Lower lobe of right lung (tissue), 2 donors: ENCODE data around the gene MMAB. TPM values are rescaled to one million over a fixed set of nuclear protein-coding genes. Genes with fewer than 3 reads are reported as not detected.
A peak's percentile ranks its signal among the peaks of the same experiment; 100 is the strongest.

Experiments used
- ATAC-seq, 2 donors: fragments of 200-7000 bp; cut with Tn5 transposase; one replicate each; pipeline ENCODE4 v1.9.1; 2020 to 2022; ENCODE audit warnings: mild to moderate bottlenecking in 2 of 2, moderate library complexity in 2 of 2
- DNase-seq: peaks from one replicate; pipeline ENCODE4 v3.0.0-alpha.2; 2020
- H3K27ac ChIP-seq: fragments of 200-600 bp; one replicate; pipeline ENCODE4 v1.8.0; 2022
- H3K27me3 ChIP-seq: fragments of 200-600 bp; one replicate; pipeline ENCODE4 v1.8.0; 2022; ENCODE audit warnings: low read depth
- H3K36me3 ChIP-seq: fragments of 200-600 bp; one replicate; pipeline ENCODE4 v1.8.0; 2022; ENCODE audit warnings: mild to moderate bottlenecking
- H3K4me1 ChIP-seq: fragments of 200-600 bp; one replicate; pipeline ENCODE4 v1.8.0; 2022
- H3K4me3 ChIP-seq: fragments of 200-600 bp; one replicate; pipeline ENCODE4 v1.8.0; 2022; ENCODE audit warnings: mild to moderate bottlenecking
- H3K9me3 ChIP-seq: fragments of 200-600 bp; one replicate; pipeline ENCODE4 v1.8.0; 2022
- CTCF ChIP-seq: fragments of 200-600 bp; IDR thresholded peaks from one replicate; pipeline ENCODE4 v1.8.0; 2022; ENCODE audit warnings: antibody characterized with exemption, mild to moderate bottlenecking
- intact Hi-C: fragments of 100-400 bp; cut with DNase I; formaldehyde crosslinking; loops from one replicate; pipeline ENCODE4 v1.11.0; 2022
- total RNA-seq: library from RNA; stranded (reverse); fragmentation: NEBNext Ultra II Directional; extraction: Animal tissue kit (Norgen Biotek cat#: 25700); gene quantifications from one replicate; pipeline ENCODE4 v1.2.1, GENCODE V29; 2021
- donor health status: DM: no; HTN: yes; CAD: no; lungs with severe emphysema.

Gene MMAB
- total RNA-seq, 1 donor from 2014 or later = 55.0 TPM

GRCh38 chr12:109571773-109572505 lies 1.4 kb downstream of the MMAB start:
- ATAC-seq = no peak
- H3K9me3 ChIP-seq = no peaks in the 10 kb centered on the region
- peak overlapping the region; percentile 85 for H3K4me3 ChIP-seq
- no peak overlapping the region for H3K27ac ChIP-seq
- H3K4me1 ChIP-seq = peaks cover 29% of the 10 kb centered on the region
- peaks cover 58% of the 10 kb centered on the region for H3K36me3 ChIP-seq
- no peaks in the 10 kb centered on the region for H3K27me3 ChIP-seq
- TF ChIP-seq CTCF = no peak
- peak; percentile 20 for DNase-seq
- intact Hi-C loops = no loop called here

- TF ChIP-seq CTCF = no peak
These were observed 4.8 kb downstream of the MMAB start for GRCh38 chr12:109568486-109568885.

GRCh38 chr12:109567967-109568366 lies 5.3 kb downstream of the MMAB start:
- Histone ChIP-seq H3K9me3 (no peaks in the 10 kb centered on the region), H3K27me3 (no peaks in the 10 kb centered on the region), H3K36me3 (peaks cover 85% of the 10 kb centered on the region), H3K27ac (no peak overlapping the region), H3K4me1 (peaks cover 14% of the 10 kb centered on the region), H3K4me3 (no peak overlapping the region)
- ATAC-seq (no peak), DNase-seq (no peak)
- intact Hi-C loops = no loop called here
- no peak for TF ChIP-seq CTCF

More at GRCh38 chr12:109568486-109568885, 4.8 kb downstream of the MMAB start:
- DNase-seq (no peak), ATAC-seq (no peak)
- Histone ChIP-seq H3K27me3 (no peaks in the 10 kb centered on the region), H3K9me3 (no peaks in the 10 kb centered on the region), H3K4me3 (no peak overlapping the region), H3K4me1 (peaks cover 14% of the 10 kb centered on the region), H3K27ac (no peak overlapping the region), H3K36me3 (peaks cover 80% of the 10 kb centered on the region)
- intact Hi-C loops = no loop called here

GRCh38 chr12:109567296-109567695 lies 6.0 kb downstream of the MMAB start:
- no peaks in the 10 kb centered on the region for H3K9me3 ChIP-seq
- no peak overlapping the region for H3K27ac ChIP-seq
- peaks cover 92% of the 10 kb centered on the region for H3K36me3 ChIP-seq
- no peaks in the 10 kb centered on the region for H3K27me3 ChIP-seq
- no peak for DNase-seq
- no peak overlapping the region for H3K4me3 ChIP-seq
- intact Hi-C loops = no loop called here
- TF ChIP-seq CTCF = no peak
- H3K4me1 ChIP-seq = peaks cover 8% of the 10 kb centered on the region
- ATAC-seq = no peak

- H3K4me1 ChIP-seq = no peaks in the 10 kb centered on the region
- H3K27me3 ChIP-seq = no peaks in the 10 kb centered on the region
- H3K27ac ChIP-seq = no peak overlapping the region
- peaks cover 96% of the 10 kb centered on the region for H3K36me3 ChIP-seq
- intact Hi-C loops = no loop called here
- no peak for ATAC-seq
- TF ChIP-seq CTCF = no peak
- peak; percentile 20 for DNase-seq
- H3K4me3 ChIP-seq = no peak overlapping the region
- no peaks in the 10 kb centered on the region for H3K9me3 ChIP-seq
These were observed 6.9 kb downstream of the MMAB start for GRCh38 chr12:109566424-109566823.
